Measurements from ENCODE around the gene KATNAL1.

GRCh38 chr13:30216111-30216510 lies 91.2 kb downstream of the KATNAL1 start:
- TF ChIP-seq EZH2phosphoT487 (IDR thresholded peaks at IDR 0.05; ENCODE audit: low read length) (no peak), CTCF (IDR thresholded peaks at IDR 0.05; ENCODE audit: low read length) (no peak), EZH2 (optimal IDR thresholded peaks at IDR 0.05; ENCODE audit: low read depth, low read length) (no peak)
